RWPE1 (cell line): ENCODE results near the gene KCNG3.

Source experiments
- CTCF ChIA-PET: fragments of 350-600 bp; sonication (Branson Sonifier 250); formaldehyde crosslinking; extraction: SDS; loops from one replicate; lab custom pipeline; 2021; lab: Yijun Ruan, JAX
- POLR2A ChIA-PET: fragments of 400-600 bp; formaldehyde crosslinking; extraction: SDS; loops from one replicate; lab custom pipeline; 2020; ENCODE audit warnings: antibody characterized with exemption; ENCODE audit not compliant: low non-redundant PET; lab: Yijun Ruan, JAX
- DNase-seq: peaks from one replicate; pipeline ENCODE4 v3.0.0; 2012; ENCODE audit warnings: low spot score
- H3K27ac ChIP-seq: fragments of 450-650 bp; 2 replicates; pipeline ENCODE4 v1.5.1; 2017
- CTCF ChIP-seq: fragments of 450-650 bp; conservative IDR thresholded peaks from 2 replicates; pipeline ENCODE4 v1.5.1; 2017; ENCODE audit warnings: low read depth, mild to moderate bottlenecking

The KCNG3 gene

GRCh38 chr2:42421601-42422239 is 72.1 kb downstream of the KCNG3 start:
- POLR2A ChIA-PET, result no interaction called here
- no peak overlapping the region for H3K27ac ChIP-seq
- CTCF ChIA-PET, result no interaction called here
- TF ChIP-seq CTCF, result no peak
- no peak for DNase-seq

GRCh38 chr2:42421157-42421485 is 72.7 kb downstream of the KCNG3 start:
- ChIA-PET CTCF (interaction anchor here (0.5 kb wide), 1 partner anchor 10 kb away, joined by 3 read pairs; no protein-coding TSS in a partner anchor), POLR2A (no interaction called here)
- TF ChIP-seq CTCF, result no peak
- H3K27ac ChIP-seq, result no peak overlapping the region
- DNase-seq, result no peak

GRCh38 chr2:42414648-42415047 is 79.1 kb downstream of the KCNG3 start:
- DNase-seq, result no peak
- ChIA-PET POLR2A (no interaction called here), CTCF (no interaction called here)
- no peak overlapping the region for H3K27ac ChIP-seq
- TF ChIP-seq CTCF, result no peak

GRCh38 chr2:42414158-42414557 is 79.6 kb downstream of the KCNG3 start:
- no peak for DNase-seq
- ChIA-PET CTCF (no interaction called here), POLR2A (no interaction called here)
- H3K27ac ChIP-seq, result no peak overlapping the region
- no peak for TF ChIP-seq CTCF

GRCh38 chr2:42410742-42411514 is 82.9 kb downstream of the KCNG3 start:
- CTCF ChIA-PET, result interaction anchor here (0.6 to 0.7 kb wide), 3 partner anchors 10 to 84 kb away, joined by 3 to 5 read pairs (median 3); no protein-coding TSS in a partner anchor
- no peak for DNase-seq
- POLR2A ChIA-PET, result no interaction called here
- no peak for TF ChIP-seq CTCF
- no peak overlapping the region for H3K27ac ChIP-seq

- ChIA-PET POLR2A (no interaction called here), CTCF (interaction anchor here (0.6 kb wide), 1 partner anchor 145 kb away, joined by 3 read pairs; no protein-coding TSS in a partner anchor)
- no peak overlapping the region for H3K27ac ChIP-seq
- TF ChIP-seq CTCF, result no peak
- no peak for DNase-seq
Measured at GRCh38 chr2:42408009-42408408, 85.8 kb downstream of the KCNG3 start.
